Measurements from ENCODE around the gene C15orf39. TPM values are rescaled to one million over a fixed set of nuclear protein-coding genes. Genes with fewer than 3 reads are reported as not detected.
"Not testable (repeated sequence)": the region's sequence is repeated elsewhere in the genome, so short reads cannot be mapped to it uniquely, and the experiment has no call there.

C15orf39 gene
- total RNA-seq, 1 experiment from 2014 or later, result 7.7 TPM

- DNase-seq (ENCODE audit: low read depth), result no peak
- in situ Hi-C loops (cut with HindIII; ENCODE audit: low pct_unique_long_range_greater_than_20kb, low sequenced_read_pairs), result no loop called here
Measured at GRCh38 chr15:75224281-75224680, 22.6 kb downstream of the C15orf39 start.

GRCh38 chr15:75225102-75225836 is 23.6 kb downstream of the C15orf39 start:
- DNase-seq (ENCODE audit: low read depth); in situ Hi-C loops (cut with HindIII; ENCODE audit: low pct_unique_long_range_greater_than_20kb, low sequenced_read_pairs): not testable (repeated sequence)

GRCh38 chr15:75225951-75226732 is 24.5 kb downstream of the C15orf39 start:
- no peak for DNase-seq (ENCODE audit: low read depth)
- in situ Hi-C loops (cut with HindIII; ENCODE audit: low pct_unique_long_range_greater_than_20kb, low sequenced_read_pairs), result no loop called here

GRCh38 chr15:75227112-75227511 is 25.4 kb downstream of the C15orf39 start:
- in situ Hi-C loops (cut with HindIII; ENCODE audit: low pct_unique_long_range_greater_than_20kb, low sequenced_read_pairs); DNase-seq (ENCODE audit: low read depth): not testable (repeated sequence)

GRCh38 chr15:75227663-75228280 is 26.1 kb downstream of the C15orf39 start:
- no peak for DNase-seq (ENCODE audit: low read depth)
- in situ Hi-C loops (cut with HindIII; ENCODE audit: low pct_unique_long_range_greater_than_20kb, low sequenced_read_pairs), result no loop called here

- DNase-seq (ENCODE audit: low read depth), result no peak
- in situ Hi-C loops (cut with HindIII; ENCODE audit: low pct_unique_long_range_greater_than_20kb, low sequenced_read_pairs), result no loop called here
Measured at GRCh38 chr15:75228787-75229186, 27.1 kb downstream of the C15orf39 start.

GRCh38 chr15:75229191-75230015 is 27.7 kb downstream of the C15orf39 start:
- in situ Hi-C loops (cut with HindIII; ENCODE audit: low pct_unique_long_range_greater_than_20kb, low sequenced_read_pairs), result no loop called here
- DNase-seq (ENCODE audit: low read depth), result no peak

- in situ Hi-C loops (cut with HindIII; ENCODE audit: low pct_unique_long_range_greater_than_20kb, low sequenced_read_pairs), result no loop called here
- no peak for DNase-seq (ENCODE audit: low read depth)
Measured at GRCh38 chr15:75230016-75230343, 28.3 kb downstream of the C15orf39 start.

GRCh38 chr15:75230551-75231371 is 29.1 kb downstream of the C15orf39 start:
- DNase-seq (ENCODE audit: low read depth), result no peak
- in situ Hi-C loops (cut with HindIII; ENCODE audit: low pct_unique_long_range_greater_than_20kb, low sequenced_read_pairs), result no loop called here

- DNase-seq (ENCODE audit: low read depth), result no peak
- in situ Hi-C loops (cut with HindIII; ENCODE audit: low pct_unique_long_range_greater_than_20kb, low sequenced_read_pairs), result no loop called here
Measured at GRCh38 chr15:75231836-75232235, 30.2 kb downstream of the C15orf39 start.

GRCh38 chr15:75232252-75232813 is 30.7 kb downstream of the C15orf39 start:
- in situ Hi-C loops (cut with HindIII; ENCODE audit: low pct_unique_long_range_greater_than_20kb, low sequenced_read_pairs), result no loop called here
- no peak for DNase-seq (ENCODE audit: low read depth)

- DNase-seq (ENCODE audit: low read depth), result no peak
- in situ Hi-C loops (cut with HindIII; ENCODE audit: low pct_unique_long_range_greater_than_20kb, low sequenced_read_pairs), result no loop called here
Measured at GRCh38 chr15:75232826-75233503, 31.3 kb downstream of the C15orf39 start.

- in situ Hi-C loops (cut with HindIII; ENCODE audit: low pct_unique_long_range_greater_than_20kb, low sequenced_read_pairs), result no loop called here
- no peak for DNase-seq (ENCODE audit: low read depth)
Measured at GRCh38 chr15:75233504-75234190, 32.0 kb downstream of the C15orf39 start.

GRCh38 chr15:75234191-75234810 is 32.6 kb downstream of the C15orf39 start:
- in situ Hi-C loops (cut with HindIII; ENCODE audit: low pct_unique_long_range_greater_than_20kb, low sequenced_read_pairs), result no loop called here

GRCh38 chr15:75235051-75235673 is 33.5 kb downstream of the C15orf39 start:
- DNase-seq (ENCODE audit: low read depth), result no peak
- in situ Hi-C loops (cut with HindIII; ENCODE audit: low pct_unique_long_range_greater_than_20kb, low sequenced_read_pairs), result no loop called here

More at GRCh38 chr15:75234191-75234810, 32.6 kb downstream of the C15orf39 start:
- no peak for DNase-seq (ENCODE audit: low read depth)

All from Caki2 (cell line).